ENCODE results near the gene SUV39H2. TPM values are rescaled to one million over a fixed set of nuclear protein-coding genes. Genes with fewer than 3 reads are reported as not detected.

Gene SUV39H2
- polyA plus RNA-seq, 1 donor (not counting 4 experiments of a cell fraction or from before 2014, with no cell fraction given), result 11.8 TPM

GRCh38 chr10:14953424-14954000 is 74.8 kb downstream of the SUV39H2 start:
- Histone ChIP-seq H3K4me1 (ENCODE audit: control insufficient read depth, extremely low read depth, insufficient read depth, low read length) (peaks cover 14% of the 10 kb centered on the region), H3K79me2 (ENCODE audit: control insufficient read depth, insufficient read depth, low read length) (peaks cover 40% of the 10 kb centered on the region)
- peak; percentile 39 for FAIRE-seq

More at GRCh38 chr10:14953424-14954000, 74.8 kb downstream of the SUV39H2 start:
- Histone ChIP-seq H3K4me3 (ENCODE audit: control insufficient read depth in 2 of 3, extremely low read depth in 1 of 3, insufficient read depth in 2 of 3, low read depth in 1 of 3, low read length in 3 of 3) (peak overlapping the region; percentile 56 to 82 (median 65)), H3K9me1 (ENCODE audit: control insufficient read depth, extremely low read depth, insufficient read depth, low read length) (no peaks in the 10 kb centered on the region), H3K4me2 (ENCODE audit: control insufficient read depth, extremely low read depth, insufficient read depth, low read depth, low read length) (peak overlapping the region; percentile 95), H4K20me1 (ENCODE audit: control insufficient read depth, extremely low read depth, insufficient read depth, low read length) (no peaks in the 10 kb centered on the region), H2AFZ (ENCODE audit: control insufficient read depth, low read length) (peak overlapping the region; percentile 97), H3K36me3 (ENCODE audit: control insufficient read depth in 2 of 2, extremely low read depth in 1 of 2, insufficient read depth in 2 of 2, low read length in 2 of 2) (peaks cover 0 to 2% of the 10 kb centered on the region in 2 experiments), H3K27ac (ENCODE audit: control insufficient read depth, insufficient read depth, low read length) (peak overlapping the region; percentile 89), H3K27me3 (ENCODE audit: control insufficient read depth, extremely low read depth, insufficient read depth, low read length) (no peaks in the 10 kb centered on the region), H3K9me3 (ENCODE audit: control insufficient read depth, low read depth, low read length) (no peaks in the 10 kb centered on the region), H3K9ac (ENCODE audit: control insufficient read depth, extremely low read depth, insufficient read depth, low read length) (peak overlapping the region; percentile 83)
- DNase-seq (ENCODE audit: low read depth, low spot score), result no peak
- TF ChIP-seq CTCF (optimal IDR thresholded peaks at IDR 0.05 in 1 of 3, IDR thresholded peaks at IDR 0.05 in 1 of 3, conservative IDR thresholded peaks at IDR 0.05 in 1 of 3; ENCODE audit: extremely low read depth in 1 of 3, insufficient read depth in 2 of 3, low read length in 3 of 3), result no peak
- TF ChIP-seq EZH2 (IDR thresholded peaks at IDR 0.05; ENCODE audit: low read length), result no peak
- dilution Hi-C loops (cut with MboI; ENCODE audit: extremely low pct_ligation_motif_present, low sequenced_read_pairs), result no loop called here

Other genes starting within 250 kb of the SUV39H2 start
- 2.4 to 8.7 TPM (median 8.2 TPM) in 3 replicates for gene FAM107B, start 104.0 kb upstream of the SUV39H2 start, polyA plus RNA-seq
- gene CDNF, start 40.8 kb upstream of the SUV39H2 start, polyA plus RNA-seq, result 1.1 to 1.4 TPM (median 1.2 TPM) in 3 replicates
- 17.7 to 29.5 TPM (median 18.6 TPM) in 3 replicates for gene HSPA14, start 40.6 kb upstream of the SUV39H2 start, polyA plus RNA-seq
- gene MSANTD7, start 40.6 kb upstream of the SUV39H2 start, polyA plus RNA-seq, result 6.6 to 8.6 TPM (median 7.1 TPM) in 3 replicates
- gene DCLRE1C, start 75.2 kb downstream of the SUV39H2 start, polyA plus RNA-seq, result 4.1 to 9.1 TPM (median 4.6 TPM) in 3 replicates
- gene MEIG1, start 80.5 kb downstream of the SUV39H2 start, polyA plus RNA-seq, result 0.32 to 0.33 TPM in 2 of 3 replicates, not detected in the other
- gene OLAH, start 165.1 kb downstream of the SUV39H2 start, polyA plus RNA-seq, result 0.31 to 0.54 TPM (median 0.40 TPM) in 3 replicates
- gene ACBD7, start 209.9 kb downstream of the SUV39H2 start, polyA plus RNA-seq, result 0.08 to 0.20 TPM in 2 of 3 replicates, not detected in the other
- 27.6 to 46.0 TPM (median 32.4 TPM) in 3 replicates for gene RPP38, start 218.5 kb downstream of the SUV39H2 start, polyA plus RNA-seq